Liver (tissue), 4 donors: ENCODE data around the gene TUT4. TPM values are rescaled to one million over a fixed set of nuclear protein-coding genes. Genes with fewer than 3 reads are reported as not detected.

ENCODE experiments used
- polyA plus RNA-seq, 2 donors: library from polyadenylated mRNA; stranded (reverse) in 1 of 2; unstranded in 1 of 2; fragments of 200-250 nt in 1 of 2; fragments of >200 nt in 1 of 2; fragmentation: Nextera tagmentation in 1 of 2; extraction: Ambion mirVana in 1 of 2; gene quantifications; one replicate each; pipeline versions ENCODE4 v1.2.1 to v1.2.3, GENCODE V29; 2013 to 2015
- total RNA-seq, 2 donors: library from RNA; depleted of rRNA; stranded (reverse); fragments of >200 nt; gene quantifications; one replicate each; pipeline ENCODE4 v1.2.3, GENCODE V29; 2014
- donor health status: healthy.
- donor health status: healthy.
- donor health status: healthy.

The TUT4 gene
- total and polyA plus RNA-seq, 4 donors = 12.2 to 28.0 (median 24.0) TPM

Other genes starting within 250 kb of the TUT4 start
- 10 to 100 TPM in 1 of 2 donors, 1 to 10 TPM in 1; 7.1 to 15.7 TPM for gene CC2D1B, start 186.9 kb downstream of the TUT4 start, total RNA-seq
- 1 to 10 TPM; 4.5 to 8.0 TPM for gene CC2D1B, start 186.9 kb downstream of the TUT4 start, polyA plus RNA-seq
- gene ORC1, start 148.7 kb downstream of the TUT4 start, total RNA-seq = 10 to 100 TPM in 1 of 2 donors, under 1 TPM in 1; 0.33 to 16.6 TPM
- gene ORC1, start 148.7 kb downstream of the TUT4 start, polyA plus RNA-seq = under 1 TPM; 0.31 to 0.53 TPM
- 10 to 100 TPM in 1 of 2 donors, 1 to 10 TPM in 1; 8.1 to 10.3 TPM for gene PRPF38A, start 148.5 kb downstream of the TUT4 start, total RNA-seq
- 1 to 10 TPM; 5.9 to 9.1 TPM for gene PRPF38A, start 148.5 kb downstream of the TUT4 start, polyA plus RNA-seq
- 10 to 100 TPM in 1 of 2 donors, 1 to 10 TPM in 1; 4.7 to 33.0 TPM for gene GPX7, start 49.3 kb upstream of the TUT4 start, total RNA-seq
- 1 to 10 TPM; 3.9 to 7.0 TPM for gene GPX7, start 49.3 kb upstream of the TUT4 start, polyA plus RNA-seq
- gene SHISAL2A, start 80.1 kb upstream of the TUT4 start, total RNA-seq = under 1 TPM; 0.14 to 0.33 TPM
- under 1 TPM in 1 of 2 donors, not detected in 1; 0.22 TPM for gene SHISAL2A, start 80.1 kb upstream of the TUT4 start, polyA plus RNA-seq
- gene COA7, start 145.3 kb upstream of the TUT4 start, total RNA-seq = 10 to 100 TPM in 1 of 2 donors, 1 to 10 TPM in 1; 6.3 to 14.1 TPM
- 10 to 100 TPM in 1 of 2 donors, 1 to 10 TPM in 1; 4.7 to 11.2 TPM for gene COA7, start 145.3 kb upstream of the TUT4 start, polyA plus RNA-seq
- gene ZYG11B, start 173.4 kb upstream of the TUT4 start, total RNA-seq = 100 to 1,000 TPM in 1 of 2 donors, 10 to 100 TPM in 1; 18.9 to 111 TPM
- 10 to 100 TPM in 1 of 2 donors, 1 to 10 TPM in 1; 6.1 to 12.2 TPM for gene ZYG11B, start 173.4 kb upstream of the TUT4 start, polyA plus RNA-seq